GM19395 (cell line): Measurements from ENCODE around the gene GRB14.
"Not testable (repeated sequence)": the region's sequence is repeated elsewhere in the genome, so short reads cannot be mapped to it uniquely, and the experiment has no call there.

Experiments
- ATAC-seq: cut with Tn5 transposase; IDR thresholded peaks from one replicate; pipeline ENCODE4 v1.9.1; 2021; ENCODE audit warnings: mild to moderate bottlenecking, moderate library complexity; ENCODE audit not compliant: unreplicated experiment

Gene GRB14

DNA sequence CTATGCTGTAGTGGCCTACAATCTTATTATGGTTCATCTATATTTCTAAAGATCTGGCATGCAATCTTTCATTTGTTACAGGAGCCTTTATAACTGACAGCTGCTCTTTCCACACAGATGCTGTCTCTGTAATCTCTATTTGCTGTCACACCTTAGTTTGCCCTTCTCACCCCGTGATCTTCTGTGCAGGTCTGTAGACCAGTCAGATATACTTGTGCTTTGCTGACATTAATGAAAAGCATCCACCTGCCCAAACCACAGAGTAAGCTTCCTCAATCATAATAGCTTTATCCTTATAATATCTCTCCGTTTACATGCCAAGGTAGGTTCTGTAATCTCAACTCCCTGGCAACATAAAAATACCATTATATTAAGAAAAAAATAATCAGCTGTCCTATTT lies 122.4 kb downstream of the GRB14 start:
- ATAC-seq: no peak

DNA sequence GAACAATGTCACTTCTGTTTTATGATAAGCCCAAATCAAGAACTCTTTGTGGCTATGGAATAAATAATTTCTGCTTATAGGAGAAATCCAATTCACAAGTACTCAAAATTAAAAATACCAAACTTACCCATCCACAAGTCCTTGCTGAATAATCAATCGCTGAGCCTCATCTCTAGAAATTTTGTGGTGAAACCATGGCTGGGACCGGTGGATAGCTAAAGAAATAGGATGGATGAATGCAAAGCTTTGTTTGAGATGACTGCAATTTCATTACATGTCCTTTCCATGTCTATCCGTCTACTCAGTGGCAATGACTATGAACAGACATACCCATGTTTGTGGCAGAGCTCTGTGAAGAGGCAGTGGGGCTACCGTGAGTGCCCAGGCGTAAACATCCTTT lies 124.4 kb downstream of the GRB14 start:
- no peak for ATAC-seq

DNA sequence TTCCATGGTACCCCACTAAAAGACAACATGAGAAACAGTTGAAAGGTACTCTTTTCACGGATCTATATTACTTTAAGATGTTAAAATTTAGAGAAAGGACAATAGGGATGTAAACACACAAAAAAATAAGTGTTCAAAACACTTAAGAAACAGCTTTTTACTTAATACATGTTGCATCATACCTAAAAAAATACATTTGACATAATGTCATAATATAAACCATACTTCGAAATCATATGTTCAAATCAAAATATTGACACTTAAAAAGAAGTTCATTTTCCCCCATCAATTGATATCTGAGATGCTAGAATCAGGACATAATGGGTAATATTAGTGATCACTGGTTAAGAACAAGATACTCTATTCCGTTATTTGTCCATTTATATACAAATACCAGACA lies 124.9 kb downstream of the GRB14 start:
- ATAC-seq: no peak

DNA sequence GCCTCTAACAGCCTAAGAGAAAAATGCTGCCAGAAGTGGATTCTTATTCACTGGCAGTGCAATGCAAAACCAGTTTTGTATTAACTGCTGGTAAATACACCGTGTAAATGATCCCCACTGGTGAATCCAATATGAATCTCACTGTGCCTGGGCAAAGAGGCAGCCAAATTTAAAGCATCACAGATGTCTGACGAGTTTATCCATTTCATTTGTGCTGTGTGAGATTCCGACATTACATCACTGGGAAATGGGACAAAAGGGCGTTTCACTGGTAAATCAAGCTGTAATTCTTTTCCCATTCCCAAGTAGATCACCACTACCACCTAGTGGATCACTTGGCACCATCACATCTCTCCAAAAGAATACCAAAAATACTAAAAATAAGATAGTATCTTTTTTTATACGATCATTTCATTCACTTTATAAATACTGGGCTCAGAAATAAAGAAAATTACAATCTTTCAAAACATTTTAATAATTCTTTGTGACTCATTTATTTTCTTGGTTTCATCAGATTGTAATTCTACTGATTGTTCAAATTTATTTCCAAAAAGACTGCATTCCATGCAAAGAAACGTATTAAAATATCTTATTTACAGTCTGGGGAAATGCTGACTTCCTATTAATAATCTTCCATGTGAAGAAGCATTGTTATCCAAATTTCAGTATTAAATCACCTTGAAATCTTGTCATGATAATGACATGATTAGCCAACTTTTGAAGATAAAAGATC lies 125.6 kb downstream of the GRB14 start:
- no peak for ATAC-seq

DNA sequence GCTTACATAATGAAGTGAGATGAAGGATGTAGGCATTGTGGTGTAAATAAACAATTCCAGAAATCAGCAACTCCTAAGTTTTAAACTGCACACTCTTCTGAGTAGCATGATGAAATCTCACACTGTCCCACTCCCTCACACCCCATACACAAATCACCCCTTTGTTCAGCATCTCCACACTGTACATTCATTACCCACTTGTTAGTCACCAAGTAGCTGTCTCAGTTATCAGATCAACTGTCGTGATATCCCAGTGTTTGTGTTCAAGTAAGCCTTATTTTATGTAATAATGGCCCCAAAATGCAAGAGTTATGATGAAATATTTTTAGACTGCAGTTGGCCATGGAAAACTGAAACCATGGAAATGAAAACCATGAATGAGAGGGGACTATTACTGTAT lies 135.7 kb downstream of the GRB14 start:
- no peak for ATAC-seq

DNA sequence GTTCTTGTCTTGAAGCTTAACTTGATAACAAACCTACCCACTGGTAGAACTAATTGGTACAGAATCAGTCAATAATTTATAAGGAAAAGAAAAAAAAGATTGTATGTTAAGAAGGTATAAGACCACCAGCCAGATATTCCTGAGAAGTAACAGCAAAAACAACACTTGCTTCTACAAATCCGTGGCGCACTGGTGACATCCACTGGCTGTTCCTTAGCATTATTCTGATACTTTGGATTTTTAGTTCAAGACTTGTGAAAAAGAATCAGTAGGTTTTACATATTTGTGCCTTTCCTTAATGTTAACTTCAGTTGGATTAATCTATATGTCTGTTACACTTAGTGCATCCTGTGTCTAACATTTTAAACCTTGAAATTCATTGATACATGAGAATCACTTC lies 141.8 kb downstream of the GRB14 start:
- no peak for ATAC-seq

DNA sequence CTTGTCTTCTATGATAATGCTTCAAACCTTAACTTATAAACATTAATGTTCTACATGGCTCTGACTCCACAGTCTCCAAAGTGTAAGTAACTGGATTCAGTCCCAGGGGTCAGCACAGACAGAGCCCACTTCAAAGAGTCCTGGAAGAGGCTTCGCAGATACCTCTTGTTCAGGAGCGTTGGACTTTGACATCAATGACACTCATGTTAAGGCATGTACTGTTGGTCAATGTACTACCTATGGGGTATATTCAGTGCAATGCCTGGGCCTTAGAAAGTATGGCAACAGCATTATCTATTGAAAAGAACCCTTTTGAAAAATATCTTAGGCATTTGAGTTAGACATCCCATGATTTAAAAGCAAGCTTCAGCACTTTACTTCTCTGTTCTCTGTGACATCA lies 143.1 kb downstream of the GRB14 start:
- no peak for ATAC-seq

DNA sequence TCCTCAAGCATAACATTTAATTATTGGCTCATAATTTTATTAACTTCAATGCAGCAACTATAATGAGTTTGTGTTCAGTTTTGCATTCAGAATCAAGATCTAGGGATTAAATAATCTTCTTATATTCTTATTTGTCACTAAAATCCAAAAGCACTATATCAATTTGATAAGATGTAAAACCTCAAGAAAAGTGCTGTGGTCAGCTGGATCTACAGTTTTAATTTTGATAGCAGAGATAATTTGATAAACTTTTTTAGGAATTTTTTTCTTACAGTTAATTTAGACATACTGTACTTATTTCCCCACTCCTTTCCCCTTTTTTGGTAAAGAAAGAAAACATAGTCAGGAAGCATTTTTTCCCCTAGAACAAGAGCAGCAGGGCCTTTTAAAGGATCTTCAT lies 146.4 kb downstream of the GRB14 start:
- ATAC-seq: no peak

DNA sequence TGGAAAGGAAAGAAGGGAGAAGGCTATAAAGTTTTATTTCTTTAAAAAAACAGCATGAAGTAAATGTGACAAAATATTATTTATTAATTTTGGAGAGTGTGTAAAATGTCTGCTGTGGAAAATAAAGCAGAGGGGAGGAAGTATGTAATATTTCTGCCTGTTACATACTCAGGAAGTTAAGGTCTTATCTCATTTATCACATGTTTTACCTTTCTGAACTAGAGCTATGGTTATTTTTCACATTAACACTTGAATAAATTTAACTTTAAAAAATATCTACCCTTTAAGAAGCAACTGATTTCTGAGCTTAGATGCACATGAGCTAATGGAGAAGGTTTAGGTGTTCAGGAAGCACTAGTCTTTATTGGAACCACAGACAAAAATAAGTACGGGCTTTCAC lies 148.3 kb downstream of the GRB14 start:
- no peak for ATAC-seq

DNA sequence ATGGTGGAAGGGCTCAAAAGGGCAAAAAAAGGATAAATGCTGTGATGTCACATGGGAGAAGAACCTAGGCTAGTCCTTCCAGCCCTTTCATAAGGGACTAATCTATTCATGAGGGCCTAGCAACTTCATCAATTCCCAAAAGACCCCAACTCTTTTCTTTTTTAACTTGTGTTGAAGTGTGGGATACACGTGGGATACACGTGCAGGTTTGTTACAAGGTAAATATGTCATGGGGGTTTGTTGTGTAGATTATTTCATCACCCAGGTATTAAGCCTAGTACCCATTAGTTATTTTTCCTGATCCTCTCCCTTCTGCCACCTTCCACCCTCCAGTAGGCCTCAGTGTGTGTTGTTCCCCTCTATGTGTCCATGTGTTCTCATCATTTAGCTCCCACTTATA lies 156.2 kb downstream of the GRB14 start:
- not testable (repeated sequence) for ATAC-seq

DNA sequence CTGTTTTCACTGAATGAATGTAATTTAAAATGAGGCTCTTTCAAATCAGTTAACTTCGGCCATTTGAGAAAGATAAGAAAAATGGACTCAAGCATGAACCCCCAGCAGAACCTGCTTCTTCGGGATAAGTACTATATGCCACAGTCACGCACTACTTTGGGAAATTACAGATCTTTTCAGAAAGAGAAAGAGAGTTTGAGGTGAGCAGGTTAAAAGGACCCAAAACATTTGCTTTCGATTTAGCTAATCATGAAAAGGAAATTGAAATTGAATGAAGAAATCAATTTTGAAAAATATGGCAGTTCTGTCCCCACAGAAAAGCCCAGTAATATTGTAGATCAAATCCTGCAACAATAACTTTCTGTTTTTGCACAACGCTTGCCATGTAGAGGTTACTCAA lies 156.9 kb downstream of the GRB14 start:
- no peak for ATAC-seq

DNA sequence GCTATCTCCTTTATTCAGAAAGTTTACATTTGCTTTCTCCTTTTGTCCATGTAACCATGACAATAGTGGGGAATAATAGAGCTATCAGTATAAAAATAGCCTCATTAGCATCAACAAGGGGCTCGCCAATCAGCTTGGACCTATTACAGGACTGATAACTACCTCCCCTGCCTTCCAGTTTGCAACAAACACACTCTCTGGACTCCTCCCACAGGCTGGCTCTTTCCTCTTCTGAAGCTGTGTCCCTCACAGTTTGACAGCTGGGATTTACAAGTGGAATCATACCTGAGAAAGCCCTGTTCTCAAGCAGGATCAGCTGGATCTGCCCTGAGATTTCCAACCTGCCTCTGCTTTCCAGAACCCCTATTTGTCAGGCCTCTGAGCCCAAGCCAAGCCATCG lies 162.5 kb downstream of the GRB14 start:
- ATAC-seq: no peak

DNA sequence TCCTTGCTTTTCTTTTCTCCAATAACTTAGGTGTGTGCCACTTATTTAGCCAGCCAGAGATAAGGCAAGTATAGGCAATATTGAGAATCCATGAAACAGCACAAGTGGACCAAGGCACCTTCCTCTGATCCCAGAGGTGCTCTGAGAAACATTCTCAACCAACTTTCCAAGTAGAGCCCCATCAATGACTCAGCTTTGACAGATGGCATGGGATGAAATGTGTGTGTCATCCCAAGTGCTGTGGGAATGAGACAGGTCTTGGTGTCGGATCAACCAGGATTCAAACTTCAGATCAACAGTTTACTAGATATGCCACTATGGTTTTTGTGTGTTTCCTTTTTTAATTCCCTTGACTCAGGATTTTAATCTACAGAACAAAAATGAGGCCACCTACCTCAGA lies 164.0 kb downstream of the GRB14 start:
- no peak for ATAC-seq

DNA sequence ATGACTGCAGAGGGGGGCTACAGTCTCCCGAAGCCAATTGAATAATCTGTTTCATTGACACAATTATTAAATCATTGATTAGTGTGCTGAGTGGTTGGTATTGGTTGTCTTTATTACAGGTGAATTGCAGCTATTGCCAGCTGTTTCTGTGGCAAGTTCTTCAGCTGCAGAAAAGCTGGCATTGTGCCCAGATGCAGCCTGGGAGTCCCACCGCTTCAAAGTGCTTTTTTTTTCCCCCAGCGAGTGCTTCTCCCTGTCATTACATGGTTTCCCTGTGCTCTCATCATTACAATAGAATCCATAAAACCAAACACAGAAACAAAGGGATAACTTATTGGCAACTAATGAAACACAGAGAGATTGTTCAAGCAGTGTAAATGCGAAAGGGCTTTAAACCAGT lies 164.7 kb downstream of the GRB14 start:
- ATAC-seq: no peak

DNA sequence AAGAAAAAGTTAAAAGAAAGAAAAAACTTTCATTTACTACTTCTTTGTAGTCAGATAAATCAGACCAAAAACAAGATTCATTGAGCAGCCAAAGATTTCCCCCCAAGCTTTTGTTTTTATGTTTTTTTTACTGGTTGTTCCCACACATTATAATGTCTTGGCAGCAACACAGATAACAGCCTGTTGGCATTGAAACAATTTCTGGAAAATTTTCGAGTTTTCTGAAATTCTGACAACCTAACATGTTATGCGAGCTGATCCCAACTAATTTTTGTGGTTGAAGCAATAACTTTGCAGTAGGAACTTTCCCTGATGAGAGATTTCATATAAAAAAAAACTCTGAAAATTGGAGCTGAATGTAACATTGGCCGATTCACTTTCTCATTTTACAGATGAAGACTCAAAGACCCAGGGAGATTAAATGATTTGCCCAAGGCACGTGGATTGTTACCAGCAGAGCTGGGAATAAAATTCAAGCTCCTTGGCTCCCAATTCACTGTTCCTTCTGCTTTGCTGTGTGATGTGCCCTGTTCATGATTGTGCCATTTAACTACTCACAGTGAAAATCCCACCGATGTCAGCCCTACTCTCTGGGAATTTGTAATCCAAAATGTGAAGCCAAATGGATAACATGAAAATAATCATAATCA lies 167.5 kb downstream of the GRB14 start:
- ATAC-seq: no peak

DNA sequence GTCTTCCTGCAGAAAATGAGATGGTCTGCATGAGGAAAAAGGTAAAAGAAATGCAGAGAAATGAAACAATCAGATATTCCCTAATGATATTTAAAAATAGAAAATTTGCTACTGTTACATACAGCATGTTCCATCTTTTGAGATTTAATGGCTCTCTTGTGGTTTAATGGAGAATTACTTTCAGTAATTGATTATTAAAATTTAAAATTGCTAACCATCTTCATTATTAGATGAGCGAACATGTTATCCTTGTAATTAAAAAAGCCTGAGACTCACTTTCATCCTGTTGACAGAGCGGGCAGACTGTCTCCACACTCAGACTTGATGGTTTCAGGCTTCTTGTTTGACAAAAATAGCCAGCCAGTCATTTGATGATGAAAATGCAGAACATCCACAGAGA lies 171.0 kb downstream of the GRB14 start:
- ATAC-seq: no peak

DNA sequence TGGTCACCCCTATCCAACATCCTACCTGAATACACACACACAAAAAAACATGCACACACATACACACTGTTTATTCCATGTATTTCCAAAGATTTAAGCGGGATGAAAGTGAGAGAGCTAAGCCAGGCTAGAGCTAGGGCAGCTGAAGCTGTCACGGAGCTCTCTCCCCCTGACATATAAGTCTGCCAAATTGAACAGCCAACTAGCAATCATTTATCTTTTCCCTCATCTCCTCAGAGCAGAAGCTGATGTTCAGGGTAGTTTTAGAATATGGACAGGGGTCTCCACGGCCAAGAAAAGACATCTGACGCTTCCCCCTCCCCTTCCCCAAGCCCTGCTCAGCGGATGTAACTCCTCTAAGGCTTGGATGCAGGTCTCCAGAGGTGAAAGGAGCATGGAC lies 171.6 kb downstream of the GRB14 start:
- ATAC-seq: no peak

DNA sequence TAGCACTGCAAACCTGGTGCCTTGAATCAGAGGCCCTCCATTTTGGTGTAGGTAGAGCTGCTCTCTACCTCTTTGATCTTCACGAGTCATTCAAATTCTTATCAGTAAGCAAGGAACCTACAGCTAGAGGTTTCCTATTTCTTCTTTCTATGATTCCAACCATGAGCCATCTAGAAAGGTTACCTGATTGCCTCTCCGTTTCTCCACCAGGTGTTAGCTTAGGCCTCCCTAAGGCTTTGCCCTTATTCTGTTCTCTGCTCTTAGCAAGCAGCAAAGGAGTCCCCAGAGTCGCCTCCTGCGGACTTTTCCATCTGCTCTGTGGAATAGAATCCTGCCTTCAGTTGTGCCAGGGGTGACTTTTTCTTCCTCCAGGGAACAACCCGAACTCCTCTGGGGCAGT lies 173.6 kb downstream of the GRB14 start:
- ATAC-seq: no peak
